GM12878 (cell line): ENCODE results near the gene AIFM3.

Experiments
- BHLHE40 ChIP-seq, 2 experiments: fragments of 450-650 bp in 1 of 2; IDR thresholded peaks; 2 replicates each; pipeline ENCODE4 v1.6.1; 2011 to 2017; ENCODE audit warnings: low read depth in 2 of 2, borderline replicate concordance in 1 of 2, improper control_type of control experiment in 1 of 2, low read length in 1 of 2, mild to moderate bottlenecking in 1 of 2
- CEBPB ChIP-seq, 2 experiments: fragments of 150-350 bp in 1 of 2; IDR thresholded peaks; 2 replicates each; pipeline ENCODE4 v1.6.1; 2012 to 2014; ENCODE audit warnings: low read depth in 2 of 2, low read length in 2 of 2, borderline replicate concordance in 1 of 2, inconsistent platforms in 1 of 2
- EGR1 ChIP-seq, 2 experiments: IDR thresholded peaks; 1 replicate in 1 of 2; 2 replicates in 1 of 2; pipeline ENCODE4 v1.6.1; 2011 to 2012; ENCODE audit warnings: low read depth in 2 of 2, low read length in 2 of 2, borderline replicate concordance in 1 of 2, mild to moderate bottlenecking in 1 of 2, moderate library complexity in 1 of 2
- EZH2 ChIP-seq: IDR thresholded peaks from 2 replicates; pipeline ENCODE4 v1.6.1; 2012; ENCODE audit warnings: low read depth, mild to moderate bottlenecking, control low read depth, inconsistent platforms, low read length, borderline replicate concordance; ENCODE audit not compliant: control insufficient read depth
- RFX5 ChIP-seq: IDR thresholded peaks from 2 replicates; pipeline ENCODE4 v1.6.1; 2011; ENCODE audit warnings: low read depth, low read length, improper control_type of control experiment
- SP1 ChIP-seq: IDR thresholded peaks from one replicate; pipeline ENCODE4 v1.6.1; 2011; ENCODE audit warnings: low read depth, low read length
- TBL1XR1 ChIP-seq: IDR thresholded peaks from 2 replicates; pipeline ENCODE4 v1.6.1; 2012; ENCODE audit warnings: low read depth, low read length, improper control_type of control experiment
- TF ChIP-seq, protein P1 (sequence below): IDR thresholded peaks from 2 replicates; pipeline ENCODE4 v1.6.1; 2011; ENCODE audit warnings: low read depth, low read length, improper control_type of control experiment, borderline replicate concordance
- TF ChIP-seq, protein P2 (sequence below), 3 experiments: IDR thresholded peaks in 2 of 3; conservative IDR thresholded peaks in 1 of 3; 2 replicates each; pipeline ENCODE4 v1.5.1; 2011; ENCODE audit warnings: low read depth in 3 of 3, low read length in 3 of 3, mild to moderate bottlenecking in 3 of 3, control low read depth in 2 of 3, moderate library complexity in 2 of 3, inconsistent platforms in 1 of 3, mixed read lengths in 1 of 3; ENCODE audit not compliant: control insufficient read depth in 2 of 3, insufficient read depth in 1 of 3; ENCODE audit errors: extremely low read depth in 1 of 3

DNA sequence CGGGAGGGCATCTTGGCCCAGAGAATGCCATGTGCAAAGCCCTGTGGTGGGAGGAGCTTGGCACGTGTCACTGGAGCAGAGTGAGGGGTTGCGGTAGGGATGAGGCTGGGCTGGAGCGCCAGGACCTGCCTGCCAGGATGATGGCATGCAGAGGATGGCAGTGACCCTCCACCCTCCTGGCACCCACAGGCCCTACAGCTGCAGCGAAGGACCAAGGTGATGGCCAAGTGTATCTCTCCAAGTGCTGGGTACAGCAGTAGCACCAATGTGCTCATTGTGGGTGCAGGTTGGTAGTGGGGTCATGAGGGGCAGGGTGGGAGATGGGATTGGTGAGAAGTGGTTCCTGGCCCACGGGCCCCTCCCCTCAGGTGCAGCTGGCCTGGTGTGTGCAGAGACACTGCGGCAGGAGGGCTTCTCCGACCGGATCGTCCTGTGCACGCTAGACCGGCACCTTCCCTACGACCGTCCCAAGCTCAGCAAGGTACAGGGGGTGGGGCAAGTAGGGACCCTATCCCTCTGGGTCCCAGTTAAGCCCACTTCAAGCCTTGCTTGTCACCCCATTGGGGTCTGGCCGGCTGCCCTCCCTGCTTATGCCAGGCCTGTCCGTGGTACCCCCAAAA, 7.4 kb downstream of the AIFM3 start:
- no peak for TF ChIP-seq EGR1 (IDR thresholded peaks at IDR 0.05; ENCODE audit: borderline replicate concordance in 1 of 2, low read depth in 2 of 2, low read length in 2 of 2)
- TF ChIP-seq CEBPB (IDR thresholded peaks at IDR 0.05; ENCODE audit: borderline replicate concordance in 1 of 2, low read depth in 2 of 2, low read length in 2 of 2), result no peak
- no peak for TF ChIP-seq SP1
- no peak for TF ChIP-seq RFX5
- TF ChIP-seq BHLHE40 (IDR thresholded peaks at IDR 0.05; ENCODE audit: borderline replicate concordance in 1 of 2, low read depth in 2 of 2, low read length in 1 of 2), result no peak
- TF ChIP-seq, protein P1, sequence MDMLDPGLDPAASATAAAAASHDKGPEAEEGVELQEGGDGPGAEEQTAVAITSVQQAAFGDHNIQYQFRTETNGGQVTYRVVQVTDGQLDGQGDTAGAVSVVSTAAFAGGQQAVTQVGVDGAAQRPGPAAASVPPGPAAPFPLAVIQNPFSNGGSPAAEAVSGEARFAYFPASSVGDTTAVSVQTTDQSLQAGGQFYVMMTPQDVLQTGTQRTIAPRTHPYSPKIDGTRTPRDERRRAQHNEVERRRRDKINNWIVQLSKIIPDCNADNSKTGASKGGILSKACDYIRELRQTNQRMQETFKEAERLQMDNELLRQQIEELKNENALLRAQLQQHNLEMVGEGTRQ, result no peak
- TF ChIP-seq, protein P2, sequence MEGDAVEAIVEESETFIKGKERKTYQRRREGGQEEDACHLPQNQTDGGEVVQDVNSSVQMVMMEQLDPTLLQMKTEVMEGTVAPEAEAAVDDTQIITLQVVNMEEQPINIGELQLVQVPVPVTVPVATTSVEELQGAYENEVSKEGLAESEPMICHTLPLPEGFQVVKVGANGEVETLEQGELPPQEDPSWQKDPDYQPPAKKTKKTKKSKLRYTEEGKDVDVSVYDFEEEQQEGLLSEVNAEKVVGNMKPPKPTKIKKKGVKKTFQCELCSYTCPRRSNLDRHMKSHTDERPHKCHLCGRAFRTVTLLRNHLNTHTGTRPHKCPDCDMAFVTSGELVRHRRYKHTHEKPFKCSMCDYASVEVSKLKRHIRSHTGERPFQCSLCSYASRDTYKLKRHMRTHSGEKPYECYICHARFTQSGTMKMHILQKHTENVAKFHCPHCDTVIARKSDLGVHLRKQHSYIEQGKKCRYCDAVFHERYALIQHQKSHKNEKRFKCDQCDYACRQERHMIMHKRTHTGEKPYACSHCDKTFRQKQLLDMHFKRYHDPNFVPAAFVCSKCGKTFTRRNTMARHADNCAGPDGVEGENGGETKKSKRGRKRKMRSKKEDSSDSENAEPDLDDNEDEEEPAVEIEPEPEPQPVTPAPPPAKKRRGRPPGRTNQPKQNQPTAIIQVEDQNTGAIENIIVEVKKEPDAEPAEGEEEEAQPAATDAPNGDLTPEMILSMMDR (IDR thresholded peaks at IDR 0.05 in 2 of 3, conservative IDR thresholded peaks at IDR 0.05 in 1 of 3; ENCODE audit: control insufficient read depth in 2 of 3, extremely low read depth in 1 of 3, insufficient read depth in 1 of 3, low read depth in 3 of 3, low read length in 3 of 3), result no peak
- no peak for TF ChIP-seq EZH2
- TF ChIP-seq TBL1XR1, result no peak
